Cardiac atrium fibroblast (primary cell): Measurements from ENCODE around the gene EGR4. TPM values are rescaled to one million over a fixed set of nuclear protein-coding genes. Genes with fewer than 3 reads are reported as not detected.

Source experiments
- total RNA-seq: library from RNA; depleted of rRNA; stranded (reverse); fragments of >200 nt; gene quantifications from 2 replicates; pipeline ENCODE4 v1.2.3, GENCODE V29; 2015

EGR4 gene
- total RNA-seq = not detected in 2 replicates

GRCh38 chr2:73293534-73294171 is at the start of gene EGR4:
Gene EGR4 (minus strand): TSS chr2:73293548. CDS start chr2:73293317, 231 bp downstream.

GRCh38 chr2:73284296-73285158 is 8.8 kb downstream of the EGR4 start, which contains the start of gene FBXO41:
Gene FBXO41 (minus strand): TSS chr2:73284478. CDS start chr2:73269630, 14,848 bp downstream.

Other genes with a start within 250 kb of the EGR4 start
- gene SFXN5, start 221.8 kb downstream of the EGR4 start, total RNA-seq = 4.2 and 7.9 TPM in 2 replicates
- gene RAB11FIP5, start 180.6 kb downstream of the EGR4 start, total RNA-seq = 33.2 and 40.7 TPM in 2 replicates
- gene NOTO, start 91.0 kb downstream of the EGR4 start, total RNA-seq = not detected in 2 replicates
- gene SMYD5, start 79.3 kb downstream of the EGR4 start, total RNA-seq = 13.2 and 14.9 TPM in 2 replicates
- gene PRADC1, start 60.3 kb downstream of the EGR4 start, total RNA-seq = 43.3 and 48.6 TPM in 2 replicates
- gene CCT7, start 59.2 kb downstream of the EGR4 start, total RNA-seq = 309 and 378 TPM in 2 replicates
- gene FBXO41, start 9.1 kb downstream of the EGR4 start, total RNA-seq = 1.8 and 1.9 TPM in 2 replicates
- gene ALMS1, start 92.3 kb upstream of the EGR4 start, total RNA-seq = 9.0 and 14.4 TPM in 2 replicates